Erythroblast (primary cell): ENCODE measurements around the gene PXYLP1.

Source experiments
- GATA1 ChIP-seq: IDR thresholded peaks from 2 replicates; pipeline ENCODE4 v1.6.1; 2011; ENCODE audit warnings: low read depth, mild to moderate bottlenecking, control low read depth, low read length, moderate library complexity
- POLR2A ChIP-seq: IDR thresholded peaks from 2 replicates; pipeline ENCODE4 v1.6.1; 2011; ENCODE audit warnings: mild to moderate bottlenecking, low read length

DNA sequence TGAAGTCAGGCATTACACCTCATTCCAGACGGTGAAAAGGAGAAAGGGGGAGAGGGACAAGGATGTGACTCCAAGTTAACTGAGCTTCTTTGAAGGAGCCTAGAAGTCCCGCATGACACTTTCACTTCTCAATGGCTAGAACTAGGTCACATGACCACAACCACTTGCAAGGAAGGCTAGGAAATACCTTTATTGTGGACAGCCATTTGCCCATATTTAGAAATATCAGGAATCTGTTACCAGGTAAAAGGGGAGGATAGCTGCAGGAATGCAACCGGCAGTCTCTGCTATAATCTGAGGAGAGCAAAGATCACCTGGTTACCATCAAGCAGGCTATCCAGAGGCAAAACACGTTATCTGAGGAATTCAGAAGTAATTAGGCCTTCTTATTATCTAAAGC is 28.9 kb upstream of the PXYLP1 start:
- no peak for TF ChIP-seq POLR2A
- TF ChIP-seq GATA1: no peak
